ENCODE data around the gene CCL5. TPM values are rescaled to one million over a fixed set of nuclear protein-coding genes. Genes with fewer than 3 reads are reported as not detected.

Gene CCL5
- total RNA-seq, 2 experiments from 2014 or later, result 782 to 938 TPM

DNA sequence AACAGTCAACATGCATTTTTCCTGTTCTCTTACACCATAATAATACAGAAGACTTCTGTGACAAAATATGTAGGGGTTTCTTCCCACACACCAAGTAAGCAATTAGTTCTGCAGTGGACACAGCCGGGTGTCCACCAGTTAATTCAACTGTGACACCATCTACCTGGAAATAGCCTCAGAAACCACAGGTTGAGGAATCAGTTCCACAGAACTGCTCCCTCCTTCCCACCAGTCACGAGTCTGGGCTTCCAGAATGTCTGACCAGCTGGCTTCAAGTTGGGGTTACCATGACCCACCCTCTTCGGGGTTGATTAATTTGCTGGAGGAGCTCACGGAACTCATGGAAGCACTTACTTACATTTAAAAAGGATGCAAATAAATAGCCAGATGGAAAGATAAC lies 13.6 kb upstream of the CCL5 start:
- no peak overlapping the region for H3K27ac Mint-ChIP-seq
- H3K4me1 Mint-ChIP-seq, result peaks cover 73% of the 10 kb centered on the region
- DNase-seq (no peak), ATAC-seq (ENCODE audit: low read depth) (no peak)
- H3K4me3 Mint-ChIP-seq, result no peak overlapping the region
- no peaks in the 10 kb centered on the region for H3K27me3 Mint-ChIP-seq
- no peaks in the 10 kb centered on the region for H3K9me3 Mint-ChIP-seq
- POLR2A ChIA-PET, result interaction anchor here (0.8 to 5.8 kb wide), 4 partner anchors 13 to 29 kb away, joined by 4 to 82 read pairs (median 17); partner anchors contain the start of gene CCL5
- peaks cover 4% of the 10 kb centered on the region for H3K36me3 Mint-ChIP-seq

DNA sequence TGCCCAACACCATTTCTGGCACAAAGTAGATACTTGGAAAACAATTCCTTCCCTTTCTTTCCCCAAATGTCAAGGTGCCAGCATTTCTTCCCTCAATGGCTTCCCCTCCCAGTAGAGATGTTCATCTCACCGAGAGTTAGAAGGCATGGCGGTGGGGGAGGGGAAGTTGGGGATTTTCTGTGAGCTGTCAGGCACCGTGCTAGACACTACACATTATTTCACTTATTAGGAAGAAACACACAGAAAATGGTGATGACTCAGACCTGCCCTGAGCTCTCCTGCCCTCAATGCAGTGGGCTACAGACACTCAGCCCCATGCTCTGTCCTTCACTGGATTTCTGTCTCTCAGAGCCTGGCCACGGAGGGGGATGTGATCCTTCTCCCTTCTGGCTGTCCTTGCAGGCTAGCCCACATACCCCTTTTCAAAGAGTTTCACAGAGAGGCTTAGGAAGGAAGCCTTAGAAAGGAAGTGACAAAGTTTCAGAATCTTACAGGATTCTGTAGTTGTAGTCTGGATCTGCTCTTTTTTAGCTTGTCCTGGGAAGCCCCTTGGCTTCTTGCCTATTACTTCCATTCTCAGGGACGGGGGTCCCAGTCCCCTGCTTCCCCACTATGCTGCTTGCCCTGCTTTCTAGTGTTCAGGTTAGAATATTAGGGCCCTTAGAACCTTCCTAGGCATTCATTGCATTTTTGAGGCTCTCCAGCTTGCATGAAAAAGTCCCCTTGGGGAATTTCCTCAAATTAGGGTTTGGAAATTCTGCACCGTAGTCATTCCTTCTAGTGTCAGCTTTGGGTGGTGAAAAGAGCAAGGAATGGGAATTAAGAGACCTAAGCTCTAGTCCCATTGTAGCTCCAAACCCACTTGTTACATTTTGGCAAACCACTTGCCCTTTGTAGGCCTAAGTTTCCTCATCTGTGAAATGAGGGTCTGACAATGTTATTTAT lies 12.2 kb upstream of the CCL5 start:
- no peaks in the 10 kb centered on the region for H3K9me3 Mint-ChIP-seq

DNA sequence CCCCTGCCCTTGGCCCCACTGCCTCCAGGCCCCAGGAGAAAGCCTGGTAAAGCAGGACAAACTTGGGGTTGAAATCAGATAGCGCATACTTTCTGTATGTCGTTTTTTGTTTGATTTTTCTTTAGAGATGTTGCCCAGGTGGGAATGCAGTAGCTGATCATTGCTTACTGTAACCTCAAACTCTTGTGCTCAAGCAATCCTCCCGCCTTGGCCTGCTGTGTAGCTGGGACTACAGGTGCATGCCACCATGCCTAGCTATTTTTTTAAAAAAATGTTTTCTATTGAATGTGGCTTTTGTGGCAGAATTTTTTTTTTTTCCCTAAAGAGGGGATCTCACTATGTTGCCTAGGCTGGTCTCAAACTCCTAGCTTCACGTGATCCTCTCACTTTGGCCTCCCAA lies 11.1 kb upstream of the CCL5 start:
- peak overlapping the region; percentile 88 for H3K27ac Mint-ChIP-seq
- POLR2A ChIA-PET, result interaction anchor here (0.8 to 5.8 kb wide), 8 partner anchors 9 to 81 kb away, joined by 3 to 82 read pairs (median 12); partner anchors contain the start of genes CCL5, RDM1 and TAF15

More for the DNA sequence above, 12.2 kb upstream of the CCL5 start:
- POLR2A ChIA-PET, result interaction anchor here (0.8 to 5.8 kb wide), 10 partner anchors 8 to 83 kb away, joined by 3 to 82 read pairs (median 8); partner anchors contain the start of genes CCL5, RDM1 and TAF15
- Mint-ChIP-seq H3K27me3 (no peaks in the 10 kb centered on the region), H3K4me1 (peaks cover 68% of the 10 kb centered on the region), H3K4me3 (peak overlapping the region; percentile 64), H3K27ac (peak overlapping the region; percentile 88), H3K36me3 (peaks cover 4% of the 10 kb centered on the region)
- peak; percentile 27 for ATAC-seq (ENCODE audit: low read depth)
- DNase-seq, result no peak

DNA sequence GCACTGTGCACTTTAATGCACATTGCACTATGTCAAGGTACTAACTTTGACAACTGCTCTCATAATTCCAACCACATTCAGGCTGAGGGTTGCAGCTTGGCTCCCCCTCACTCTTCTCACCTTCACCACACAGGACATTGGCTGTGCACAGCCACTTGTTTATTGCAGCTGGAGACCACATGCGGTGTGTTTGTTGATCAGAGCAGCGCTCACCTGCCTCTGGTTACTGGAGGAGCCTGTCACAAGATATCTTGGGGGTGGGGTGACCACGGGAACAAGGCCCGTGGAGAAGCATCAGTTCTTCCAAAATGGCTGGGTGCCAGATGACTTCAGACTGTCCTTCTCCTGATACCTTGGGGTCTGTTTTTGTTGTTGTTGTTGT lies 10.6 kb upstream of the CCL5 start:
- Mint-ChIP-seq H3K27ac (peak overlapping the region; percentile 88), H3K36me3 (peaks cover 4% of the 10 kb centered on the region), H3K4me1 (peaks cover 59% of the 10 kb centered on the region), H3K4me3 (peak overlapping the region; percentile 59), H3K27me3 (no peaks in the 10 kb centered on the region), H3K9me3 (no peaks in the 10 kb centered on the region)
- POLR2A ChIA-PET, result interaction anchor here (0.5 to 5.8 kb wide), 10 partner anchors 8 to 355 kb away, joined by 3 to 82 read pairs (median 12); partner anchors contain the start of genes CCL5, RDM1 and TAF15
- ATAC-seq (ENCODE audit: low read depth) (peak; percentile 73), DNase-seq (peak; percentile 72)

More for the DNA sequence above, 11.1 kb upstream of the CCL5 start:
- Mint-ChIP-seq H3K36me3 (peaks cover 4% of the 10 kb centered on the region), H3K27me3 (no peaks in the 10 kb centered on the region), H3K9me3 (no peaks in the 10 kb centered on the region), H3K4me3 (peak overlapping the region; percentile 59), H3K4me1 (peaks cover 64% of the 10 kb centered on the region)
- no peak for DNase-seq
- ATAC-seq (ENCODE audit: low read depth), result no peak

DNA sequence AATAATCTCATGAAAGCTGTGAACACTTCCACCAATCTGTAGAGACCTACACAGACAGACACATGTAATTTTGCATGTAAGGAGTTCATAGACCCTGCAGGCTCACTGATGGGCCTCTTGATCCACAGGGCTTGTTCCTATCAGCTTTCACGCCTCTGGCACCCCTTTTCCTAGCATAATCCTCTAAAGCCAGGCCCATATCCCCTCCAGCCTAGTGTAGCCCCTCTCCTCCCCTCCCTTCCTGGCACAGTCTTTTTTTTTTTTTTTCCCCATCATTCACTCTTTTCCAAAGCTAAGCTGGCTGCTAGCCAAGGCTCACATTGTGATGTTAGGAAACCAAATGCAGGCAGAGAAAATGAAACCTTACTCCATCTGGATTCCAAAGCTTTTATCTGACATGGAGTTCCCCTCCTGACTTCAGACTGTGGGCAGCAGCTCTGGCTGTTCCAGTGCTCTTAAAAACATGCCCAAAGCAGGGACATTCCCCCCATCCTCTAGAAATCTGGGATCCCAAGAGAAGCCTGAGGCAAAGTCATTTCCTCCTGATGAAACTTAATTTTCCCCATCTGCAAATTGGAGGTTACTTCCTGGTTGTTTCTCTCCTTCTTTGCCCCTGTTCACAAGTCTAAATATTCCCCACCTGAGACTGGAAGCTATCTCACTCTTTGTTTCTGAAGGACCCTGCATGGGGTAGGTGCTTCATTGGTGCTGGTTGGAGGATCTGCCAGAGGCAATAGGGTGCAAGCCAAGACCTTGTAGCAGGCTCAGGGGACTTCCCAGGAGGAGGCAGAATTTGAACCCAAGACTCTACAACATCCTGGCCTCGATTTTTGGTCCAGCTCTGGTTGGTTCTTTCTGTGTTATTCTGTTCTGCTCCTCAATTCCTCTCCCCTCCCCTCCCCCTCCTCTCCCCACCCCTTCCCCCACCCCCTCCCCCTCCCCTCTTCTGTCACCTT lies 9.9 kb upstream of the CCL5 start:
- Mint-ChIP-seq H3K4me3 (peak overlapping the region; percentile 59), H3K4me1 (peaks cover 55% of the 10 kb centered on the region), H3K9me3 (no peaks in the 10 kb centered on the region), H3K27me3 (no peaks in the 10 kb centered on the region), H3K27ac (peak overlapping the region; percentile 88), H3K36me3 (peaks cover 6% of the 10 kb centered on the region)
- POLR2A ChIA-PET, result interaction anchor here (0.5 to 5.8 kb wide), 11 partner anchors 8 to 354 kb away, joined by 3 to 82 read pairs (median 10); partner anchors contain the start of genes CCL5, RDM1 and TAF15
- ATAC-seq (ENCODE audit: low read depth), result peak; percentile 12
- no peak for DNase-seq

DNA sequence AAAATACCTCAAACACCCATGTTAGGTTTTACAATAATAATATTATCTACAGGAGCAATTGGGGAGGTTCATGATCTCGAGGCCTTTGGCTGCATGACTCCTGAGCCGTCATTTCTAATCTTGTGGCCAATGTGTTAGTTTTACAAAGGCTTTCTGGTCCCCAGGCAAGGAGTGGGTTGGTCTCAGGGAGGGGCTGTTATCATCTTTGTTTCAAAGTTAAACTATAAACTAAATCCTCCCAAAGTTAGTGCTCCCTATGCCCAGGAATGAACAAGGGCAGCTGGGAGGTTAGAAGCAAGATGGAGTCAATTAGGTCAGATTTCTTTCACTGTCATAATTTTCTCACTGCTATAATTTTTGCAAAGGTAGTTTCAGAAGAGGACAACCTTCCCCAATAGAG lies 9.1 kb upstream of the CCL5 start:
- H3K4me1 Mint-ChIP-seq, result peaks cover 54% of the 10 kb centered on the region
- ATAC-seq (ENCODE audit: low read depth) (peak; percentile 34), DNase-seq (no peak)
- H3K36me3 Mint-ChIP-seq, result peaks cover 6% of the 10 kb centered on the region
- peak overlapping the region; percentile 88 for H3K27ac Mint-ChIP-seq
- POLR2A ChIA-PET, result interaction anchor here (0.6 to 5.8 kb wide), 8 partner anchors 9 to 116 kb away, joined by 3 to 82 read pairs (median 12); partner anchors contain the start of gene CCL5
- H3K9me3 Mint-ChIP-seq, result no peaks in the 10 kb centered on the region
- H3K4me3 Mint-ChIP-seq, result peak overlapping the region; percentile 47
- H3K27me3 Mint-ChIP-seq, result no peaks in the 10 kb centered on the region

DNA sequence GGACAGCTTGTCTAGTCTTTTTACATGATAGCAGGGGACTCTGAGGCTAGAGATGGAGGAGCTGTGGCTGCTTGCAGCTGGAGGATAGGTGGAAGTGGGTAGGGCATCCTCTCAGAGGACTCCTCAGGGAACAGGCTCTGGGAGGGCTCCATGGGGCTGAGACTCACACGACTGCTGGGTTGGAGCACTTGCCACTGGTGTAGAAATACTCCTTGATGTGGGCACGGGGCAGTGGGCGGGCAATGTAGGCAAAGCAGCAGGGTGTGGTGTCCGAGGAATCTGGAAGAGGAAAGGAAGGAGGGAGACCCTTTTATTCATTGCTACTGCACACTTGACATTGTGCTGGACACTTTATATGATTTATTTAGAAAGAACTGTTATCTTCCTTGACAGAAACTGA lies 1.8 kb downstream of the CCL5 start:
- no peaks in the 10 kb centered on the region for H3K27me3 Mint-ChIP-seq
- ATAC-seq (ENCODE audit: low read depth), result no peak
- no peaks in the 10 kb centered on the region for H3K9me3 Mint-ChIP-seq
- DNase-seq, result no peak
- H3K4me1 Mint-ChIP-seq, result peaks cover 58% of the 10 kb centered on the region
- H3K36me3 Mint-ChIP-seq, result peaks cover 20% of the 10 kb centered on the region
- POLR2A ChIA-PET, result interaction anchor here (2.8 to 5.4 kb wide), 4 partner anchors 13 to 52 kb away, joined by 15 to 82 read pairs (median 22); partner anchors contain the start of gene RDM1
- peak overlapping the region; percentile 84 for H3K27ac Mint-ChIP-seq
- H3K4me3 Mint-ChIP-seq, result peak overlapping the region; percentile 81

DNA sequence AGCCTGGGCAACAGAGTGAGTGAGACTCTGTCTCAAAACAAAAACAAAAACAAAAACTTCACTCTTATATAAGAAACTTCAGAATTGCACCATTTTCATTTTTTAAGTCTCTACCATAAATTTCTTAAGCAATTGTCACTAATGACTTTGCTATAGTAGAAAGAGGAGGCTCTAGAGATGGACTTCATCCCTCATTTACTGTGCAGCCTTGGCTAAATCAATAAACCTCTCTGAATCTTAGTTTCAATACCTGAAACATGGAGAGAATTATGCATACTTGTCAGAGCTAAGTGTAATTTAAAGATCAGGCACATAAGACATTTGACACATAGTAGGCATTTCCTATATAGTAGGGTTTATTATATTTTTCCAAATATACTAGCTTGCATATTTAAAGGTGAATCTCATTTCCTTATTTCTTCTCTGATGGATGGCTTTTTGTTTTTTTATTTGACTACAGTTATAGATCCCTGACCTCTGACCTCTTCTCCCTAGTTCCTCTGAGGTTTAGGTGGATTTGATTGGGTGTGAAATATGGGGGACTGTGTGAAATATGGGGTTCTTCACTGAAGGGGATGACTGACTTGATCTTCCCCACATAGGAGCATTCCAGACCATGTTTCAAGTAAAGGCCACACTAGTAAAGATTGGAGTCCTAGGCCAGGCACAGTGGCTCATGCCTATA lies 2.7 kb downstream of the CCL5 start:
- Mint-ChIP-seq H3K4me1 (peaks cover 60% of the 10 kb centered on the region), H3K27me3 (no peaks in the 10 kb centered on the region), H3K27ac (peak overlapping the region; percentile 81), H3K4me3 (peak overlapping the region; percentile 69), H3K9me3 (no peaks in the 10 kb centered on the region), H3K36me3 (peaks cover 20% of the 10 kb centered on the region)
- POLR2A ChIA-PET, result interaction anchor here (2.3 to 5.4 kb wide), 6 partner anchors 14 to 68 kb away, joined by 12 to 82 read pairs (median 22); partner anchors contain the start of gene TAF15
- no peak for DNase-seq
- no peak for ATAC-seq (ENCODE audit: low read depth)

DNA sequence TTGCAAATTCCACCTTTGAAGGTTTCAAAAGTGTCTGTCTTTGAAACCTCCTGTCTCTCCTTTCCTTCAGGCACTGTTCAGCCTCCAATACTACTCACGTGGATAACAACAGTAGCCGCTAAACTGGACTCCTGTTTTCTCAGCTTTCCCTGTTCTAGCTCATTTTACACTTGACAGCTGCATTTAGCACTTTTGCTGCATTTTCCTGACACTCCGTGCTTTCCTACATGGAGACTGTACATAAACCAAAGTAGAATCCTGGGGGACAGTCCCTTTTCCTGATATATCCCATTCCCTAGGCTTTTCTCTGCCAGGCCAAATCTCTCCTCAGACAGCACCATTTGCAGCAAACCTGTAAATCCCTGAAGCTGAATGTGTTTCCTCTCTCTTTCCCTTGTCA lies 3.6 kb downstream of the CCL5 start:
- Mint-ChIP-seq H3K4me1 (peaks cover 64% of the 10 kb centered on the region), H3K27ac (peak overlapping the region; percentile 93), H3K27me3 (no peaks in the 10 kb centered on the region), H3K9me3 (no peaks in the 10 kb centered on the region), H3K36me3 (peaks cover 26% of the 10 kb centered on the region), H3K4me3 (peak overlapping the region; percentile 48)
- DNase-seq, result no peak
- no peak for ATAC-seq (ENCODE audit: low read depth)
- POLR2A ChIA-PET, result interaction anchor here (0.6 to 3.3 kb wide), 8 partner anchors 10 to 67 kb away, joined by 3 to 30 read pairs (median 8); partner anchors contain the start of gene TAF15

DNA sequence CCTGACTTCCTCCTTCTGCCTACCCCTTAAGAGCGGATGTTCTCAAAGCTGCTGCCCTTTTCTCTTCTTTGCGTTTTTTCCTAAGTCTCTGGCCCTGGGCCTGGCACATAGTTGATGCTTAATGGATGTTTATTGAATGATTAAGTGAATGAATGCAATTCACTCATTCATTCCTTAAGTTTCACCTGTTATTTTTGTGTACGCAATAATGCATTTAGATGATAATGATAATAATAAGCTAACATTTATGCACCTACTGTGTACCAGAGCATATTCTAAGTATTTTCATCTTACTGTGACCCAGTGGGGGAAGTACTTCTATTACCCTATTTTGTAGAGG lies 4.4 kb downstream of the CCL5 start:
- POLR2A ChIA-PET, result interaction anchor here (0.6 to 3.3 kb wide), 10 partner anchors 9 to 66 kb away, joined by 3 to 30 read pairs (median 6); partner anchors contain the start of gene TAF15
- H3K9me3 Mint-ChIP-seq, result no peaks in the 10 kb centered on the region
- peaks cover 67% of the 10 kb centered on the region for H3K4me1 Mint-ChIP-seq
- H3K4me3 Mint-ChIP-seq, result peak overlapping the region; percentile 48
- H3K27me3 Mint-ChIP-seq, result no peaks in the 10 kb centered on the region
- DNase-seq (no peak), ATAC-seq (ENCODE audit: low read depth) (no peak)
- H3K27ac Mint-ChIP-seq, result peak overlapping the region; percentile 93
- H3K36me3 Mint-ChIP-seq, result peaks cover 27% of the 10 kb centered on the region

DNA sequence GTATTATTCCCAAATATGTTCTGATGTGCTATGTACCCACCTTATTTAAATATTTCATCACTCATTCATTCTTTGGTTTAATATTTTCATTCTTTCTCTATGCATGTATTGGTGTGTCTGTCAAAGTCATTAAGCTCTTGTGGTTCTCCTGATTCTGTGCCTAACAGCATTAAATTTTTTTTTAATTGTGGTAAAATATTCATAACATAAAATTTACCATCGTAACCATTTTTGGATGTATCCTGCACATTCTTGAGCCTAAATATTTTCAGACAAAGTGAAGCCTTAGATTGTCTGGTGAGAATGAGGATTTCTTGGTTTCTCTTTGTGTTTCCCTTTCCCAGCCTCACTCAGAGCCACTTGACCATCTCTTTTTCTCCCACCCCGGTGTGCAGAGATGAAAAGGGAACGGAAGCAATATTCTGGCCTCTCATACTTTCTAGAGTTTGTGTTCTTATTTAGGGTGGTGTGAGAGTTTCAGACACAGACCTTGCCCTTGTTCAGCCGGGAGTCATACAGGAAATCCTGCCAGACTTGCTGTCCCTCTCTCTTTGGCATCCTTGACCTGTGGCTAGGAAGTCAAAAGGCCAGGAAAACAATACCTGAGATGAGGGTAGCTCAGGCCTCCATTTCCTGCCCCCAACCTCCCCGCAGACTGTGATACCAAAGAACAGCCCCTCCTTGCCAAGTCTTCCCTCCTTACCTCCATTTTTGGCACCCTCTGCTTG lies 4.9 kb downstream of the CCL5 start:
- ATAC-seq (ENCODE audit: low read depth), result peak; percentile 12

More for the DNA sequence above, 4.9 kb downstream of the CCL5 start:
- Mint-ChIP-seq H3K27me3 (no peaks in the 10 kb centered on the region), H3K27ac (peak overlapping the region; percentile 93), H3K4me1 (peaks cover 64% of the 10 kb centered on the region), H3K4me3 (peak overlapping the region; percentile 48), H3K36me3 (peaks cover 27% of the 10 kb centered on the region), H3K9me3 (no peaks in the 10 kb centered on the region)
- DNase-seq, result peak; percentile 51
- POLR2A ChIA-PET, result interaction anchor here (1.0 to 3.3 kb wide), 9 partner anchors 9 to 66 kb away, joined by 3 to 30 read pairs (median 6); partner anchors contain the start of gene TAF15
